Naive B cell (primary cell): Measurements from ENCODE around the gene COL13A1. TPM values are rescaled to one million over a fixed set of nuclear protein-coding genes. Genes with fewer than 3 reads are reported as not detected.

ENCODE experiments used
- ATAC-seq, 2 donors: fragments of 150-1000 bp; cut with Tn5 transposase; 2 replicates each; pipeline ENCODE4 v1.10.0; 2021; ENCODE audit warnings: low read depth in 2 of 2, mild to moderate bottlenecking in 2 of 2, moderate library complexity in 2 of 2
- DNase-seq: peaks from one replicate; pipeline ENCODE4 v3.0.0; 2022
- H3K27ac Mint-ChIP-seq, 6 donors: one replicate each; pipeline ENCODE4 v1.8.0; 2020 to 2022; ENCODE audit warnings: mild to moderate bottlenecking in 6 of 6, mixed read lengths in 6 of 6, moderate library complexity in 5 of 6, inconsistent platforms in 2 of 6
- H3K27me3 Mint-ChIP-seq, 3 donors: one replicate each; pipeline ENCODE4 v1.8.0; 2021 to 2022; ENCODE audit warnings: mixed read lengths in 3 of 3, mild to moderate bottlenecking in 1 of 3
- H3K36me3 Mint-ChIP-seq, 2 donors: one replicate each; pipeline ENCODE4 v1.8.0; 2020 to 2022; ENCODE audit warnings: mixed read lengths in 2 of 2, inconsistent platforms in 1 of 2, mild to moderate bottlenecking in 1 of 2
- H3K4me1 Mint-ChIP-seq, 3 donors: one replicate each; pipeline ENCODE4 v1.8.0; 2020 to 2022; ENCODE audit warnings: mixed read lengths in 3 of 3, inconsistent platforms in 1 of 3, mild to moderate bottlenecking in 1 of 3, moderate library complexity in 1 of 3
- H3K4me3 Mint-ChIP-seq, 8 donors: one replicate each; pipeline ENCODE4 v1.8.0; 2020 to 2022; ENCODE audit warnings: mild to moderate bottlenecking in 8 of 8, mixed read lengths in 8 of 8, moderate library complexity in 8 of 8, inconsistent platforms in 2 of 8
- H3K9me3 Mint-ChIP-seq, 7 donors: one replicate each; pipeline ENCODE4 v1.8.0; 2020 to 2022; ENCODE audit warnings: mixed read lengths in 7 of 7, mild to moderate bottlenecking in 5 of 7, inconsistent platforms in 2 of 7, moderate library complexity in 1 of 7
- polyA plus RNA-seq, 6 donors: library from polyadenylated mRNA; unstranded; fragments of 300-500 nt; fragmentation: Illumina TruSeq; gene quantifications; one replicate each; pipeline ENCODE4 v1.2.3, GENCODE V29; 2021; ENCODE audit warnings: low read depth in 6 of 6

Gene COL13A1
- polyA plus RNA-seq, 6 donors from 2014 or later = not detected

- Mint-ChIP-seq H3K9me3 (peaks cover 0 to 9% (median 0%) of the 10 kb centered on the region in 7 donors), H3K36me3 (no peaks in the 10 kb centered on the region), H3K4me1 (no peaks in the 10 kb centered on the region), H3K27ac (no peak overlapping the region), H3K27me3 (peaks cover 0 to 40% (median 8%) of the 10 kb centered on the region in 3 donors), H3K4me3 (peak overlapping the region in 1 of 8 donors; percentile 29)
- DNase-seq (no peak), ATAC-seq (no peak)
Observed at GRCh38 chr10:69910561-69910960, 108.9 kb downstream of the COL13A1 start.

- H3K27me3 Mint-ChIP-seq = peaks cover 0 to 41% (median 14%) of the 10 kb centered on the region in 3 donors
- H3K4me3 Mint-ChIP-seq = no peak overlapping the region
- no peak for ATAC-seq
- DNase-seq = no peak
- H3K36me3 Mint-ChIP-seq = no peaks in the 10 kb centered on the region
- no peaks in the 10 kb centered on the region for H3K4me1 Mint-ChIP-seq
- peaks cover 0 to 9% (median 0%) of the 10 kb centered on the region in 7 donors for H3K9me3 Mint-ChIP-seq
- H3K27ac Mint-ChIP-seq = no peak overlapping the region
Observed at GRCh38 chr10:69911613-69912528, 110.2 kb downstream of the COL13A1 start.

GRCh38 chr10:69912589-69912988, 110.9 kb downstream of the COL13A1 start:
- no peak overlapping the region for H3K27ac Mint-ChIP-seq
- ATAC-seq = no peak
- no peak overlapping the region for H3K4me3 Mint-ChIP-seq
- no peaks in the 10 kb centered on the region for H3K4me1 Mint-ChIP-seq
- H3K27me3 Mint-ChIP-seq = peaks cover 0 to 43% (median 19%) of the 10 kb centered on the region in 3 donors
- H3K9me3 Mint-ChIP-seq = peaks cover 0 to 6% (median 0%) of the 10 kb centered on the region in 7 donors
- no peak for DNase-seq
- H3K36me3 Mint-ChIP-seq = no peaks in the 10 kb centered on the region

- no peak overlapping the region for H3K27ac Mint-ChIP-seq
- no peak for ATAC-seq
- H3K4me3 Mint-ChIP-seq = no peak overlapping the region
- H3K36me3 Mint-ChIP-seq = no peaks in the 10 kb centered on the region
- peaks cover 0 to 42% (median 27%) of the 10 kb centered on the region in 3 donors for H3K27me3 Mint-ChIP-seq
- H3K9me3 Mint-ChIP-seq = peaks cover 0 to 4% (median 0%) of the 10 kb centered on the region in 7 donors
- no peak for DNase-seq
- H3K4me1 Mint-ChIP-seq = no peaks in the 10 kb centered on the region
Observed at GRCh38 chr10:69913606-69914382, 112.1 kb downstream of the COL13A1 start.

GRCh38 chr10:69914398-69915214, 112.9 kb downstream of the COL13A1 start:
- DNase-seq (no peak), ATAC-seq (no peak)
- Mint-ChIP-seq H3K4me1 (no peaks in the 10 kb centered on the region), H3K27me3 (peaks cover 0 to 36% (median 29%) of the 10 kb centered on the region in 3 donors), H3K4me3 (peak overlapping the region in 1 of 8 donors; percentile 29), H3K9me3 (peaks cover 0 to 1% (median 0%) of the 10 kb centered on the region in 7 donors), H3K36me3 (no peaks in the 10 kb centered on the region), H3K27ac (peak overlapping the region in 1 of 6 donors; percentile 21)

- Mint-ChIP-seq H3K27ac (no peak overlapping the region), H3K9me3 (peaks cover 0 to 1% (median 0%) of the 10 kb centered on the region in 7 donors), H3K4me3 (no peak overlapping the region), H3K36me3 (no peaks in the 10 kb centered on the region), H3K4me1 (no peaks in the 10 kb centered on the region), H3K27me3 (peaks cover 0 to 34% (median 29%) of the 10 kb centered on the region in 3 donors)
- ATAC-seq (no peak), DNase-seq (no peak)
Observed at GRCh38 chr10:69915215-69915560, 113.5 kb downstream of the COL13A1 start.

- H3K27me3 Mint-ChIP-seq = peaks cover 0 to 38% (median 29%) of the 10 kb centered on the region in 3 donors
Observed at GRCh38 chr10:69916118-69916517, 114.4 kb downstream of the COL13A1 start.

GRCh38 chr10:69918036-69918435, 116.3 kb downstream of the COL13A1 start:
- no peak overlapping the region for H3K27ac Mint-ChIP-seq
- no peak overlapping the region for H3K4me3 Mint-ChIP-seq
- ATAC-seq = no peak
- no peaks in the 10 kb centered on the region for H3K4me1 Mint-ChIP-seq
- H3K9me3 Mint-ChIP-seq = peaks cover 0 to 1% (median 0%) of the 10 kb centered on the region in 7 donors
- DNase-seq = no peak
- peaks cover 0 to 35% (median 29%) of the 10 kb centered on the region in 3 donors for H3K27me3 Mint-ChIP-seq
- H3K36me3 Mint-ChIP-seq = no peaks in the 10 kb centered on the region

More at GRCh38 chr10:69916118-69916517, 114.4 kb downstream of the COL13A1 start:
- Mint-ChIP-seq H3K9me3 (peaks cover 0 to 1% (median 0%) of the 10 kb centered on the region in 7 donors), H3K4me1 (no peaks in the 10 kb centered on the region), H3K4me3 (peak overlapping the region in 1 of 8 donors; percentile 0), H3K27ac (no peak overlapping the region), H3K36me3 (no peaks in the 10 kb centered on the region)
- DNase-seq (no peak), ATAC-seq (no peak)

GRCh38 chr10:69919250-69919649, 117.5 kb downstream of the COL13A1 start:
- ATAC-seq = no peak
- Mint-ChIP-seq H3K4me1 (no peaks in the 10 kb centered on the region), H3K36me3 (no peaks in the 10 kb centered on the region), H3K27me3 (peaks cover 0 to 29% (median 27%) of the 10 kb centered on the region in 3 donors), H3K27ac (no peak overlapping the region), H3K4me3 (no peak overlapping the region), H3K9me3 (no peaks in the 10 kb centered on the region)
- no peak for DNase-seq

GRCh38 chr10:69925111-69925510, 123.4 kb downstream of the COL13A1 start:
- Mint-ChIP-seq H3K9me3 (peaks cover 2 to 11% (median 4%) of the 10 kb centered on the region in 7 donors), H3K27ac (no peak overlapping the region), H3K4me3 (no peak overlapping the region), H3K36me3 (no peaks in the 10 kb centered on the region), H3K27me3 (peaks cover 4 to 29% (median 16%) of the 10 kb centered on the region in 3 donors), H3K4me1 (no peaks in the 10 kb centered on the region)
- ATAC-seq (no peak), DNase-seq (no peak)

GRCh38 chr10:69928339-69928738, 126.6 kb downstream of the COL13A1 start:
- Mint-ChIP-seq H3K36me3 (no peaks in the 10 kb centered on the region), H3K27me3 (peaks cover 8 to 44% (median 23%) of the 10 kb centered on the region in 3 donors), H3K27ac (no peak overlapping the region), H3K4me1 (no peaks in the 10 kb centered on the region), H3K9me3 (peaks cover 2 to 11% (median 4%) of the 10 kb centered on the region in 7 donors), H3K4me3 (no peak overlapping the region)
- ATAC-seq (no peak), DNase-seq (no peak)

- Mint-ChIP-seq H3K9me3 (peaks cover 2 to 11% (median 4%) of the 10 kb centered on the region in 7 donors), H3K4me1 (no peaks in the 10 kb centered on the region), H3K4me3 (no peak overlapping the region), H3K27ac (no peak overlapping the region), H3K27me3 (peaks cover 8 to 39% (median 23%) of the 10 kb centered on the region in 3 donors), H3K36me3 (no peaks in the 10 kb centered on the region)
- ATAC-seq (no peak), DNase-seq (no peak)
Observed at GRCh38 chr10:69929575-69929974, 127.9 kb downstream of the COL13A1 start.

- Mint-ChIP-seq H3K27me3 (peaks cover 4 to 27% (median 11%) of the 10 kb centered on the region in 3 donors), H3K4me3 (no peak overlapping the region), H3K4me1 (no peaks in the 10 kb centered on the region), H3K9me3 (peaks cover 0 to 2% (median 0%) of the 10 kb centered on the region in 7 donors), H3K36me3 (no peaks in the 10 kb centered on the region), H3K27ac (no peak overlapping the region)
- DNase-seq (no peak), ATAC-seq (no peak)
Observed at GRCh38 chr10:69934768-69935167, 133.1 kb downstream of the COL13A1 start.
